GM21529 (cell line): ENCODE measurements around the gene PDE9A.
"Not testable (repeated sequence)": the region's sequence is repeated elsewhere in the genome, so short reads cannot be mapped to it uniquely, and the experiment has no call there.

ENCODE experiments used
- ATAC-seq: cut with Tn5 transposase; IDR thresholded peaks from one replicate; pipeline ENCODE4 v1.9.1; 2021; ENCODE audit not compliant: unreplicated experiment

The PDE9A gene

DNA sequence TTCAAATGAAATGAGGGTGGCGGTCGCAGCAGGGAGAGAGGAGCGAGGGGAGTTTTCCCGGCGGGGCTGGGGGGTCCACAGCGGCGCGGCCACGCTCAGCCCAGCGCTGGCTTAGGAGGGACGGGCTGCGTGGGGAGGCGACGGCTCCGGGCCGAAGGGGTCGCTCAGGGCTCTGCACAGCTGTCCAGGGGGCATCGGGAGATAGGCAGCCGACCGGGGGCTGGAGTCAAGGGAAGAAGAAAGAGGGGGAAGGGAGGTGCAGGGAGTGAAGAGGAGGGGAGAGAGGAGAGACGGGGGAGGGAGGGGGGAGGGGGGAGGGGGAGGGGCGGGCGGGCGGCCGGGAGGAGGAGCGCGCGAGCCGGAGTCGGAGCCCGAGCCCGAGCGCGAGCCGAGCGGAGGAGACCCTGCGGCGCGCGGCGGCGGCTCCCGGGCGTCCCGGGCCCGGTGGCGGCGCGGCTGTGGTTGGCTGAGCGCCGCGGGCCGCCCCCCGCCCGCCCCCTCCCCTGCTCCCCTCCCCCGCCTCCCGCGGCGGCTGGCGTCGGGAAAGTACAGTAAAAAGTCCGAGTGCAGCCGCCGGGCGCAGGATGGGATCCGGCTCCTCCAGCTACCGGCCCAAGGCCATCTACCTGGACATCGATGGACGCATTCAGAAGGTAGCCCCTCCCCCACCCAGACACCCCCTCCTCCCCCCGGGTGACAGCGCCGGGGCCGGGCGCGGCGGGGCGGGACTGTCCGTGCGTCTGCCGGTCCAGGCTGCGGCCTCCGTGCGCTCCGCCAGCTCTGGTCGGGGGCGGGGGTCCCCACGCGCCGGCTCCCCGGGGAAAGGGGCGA lies at the start of gene PDE9A:
PDE9A (plus strand) TSS at position 391 of the 831 bp plus-strand sequence; CDS start at position 585, 194 bp downstream.
- no peak for ATAC-seq

- ATAC-seq = no peak
Measured at GRCh38 chr21:42607102-42607501, 46.3 kb upstream of the PDE9A start.

DNA sequence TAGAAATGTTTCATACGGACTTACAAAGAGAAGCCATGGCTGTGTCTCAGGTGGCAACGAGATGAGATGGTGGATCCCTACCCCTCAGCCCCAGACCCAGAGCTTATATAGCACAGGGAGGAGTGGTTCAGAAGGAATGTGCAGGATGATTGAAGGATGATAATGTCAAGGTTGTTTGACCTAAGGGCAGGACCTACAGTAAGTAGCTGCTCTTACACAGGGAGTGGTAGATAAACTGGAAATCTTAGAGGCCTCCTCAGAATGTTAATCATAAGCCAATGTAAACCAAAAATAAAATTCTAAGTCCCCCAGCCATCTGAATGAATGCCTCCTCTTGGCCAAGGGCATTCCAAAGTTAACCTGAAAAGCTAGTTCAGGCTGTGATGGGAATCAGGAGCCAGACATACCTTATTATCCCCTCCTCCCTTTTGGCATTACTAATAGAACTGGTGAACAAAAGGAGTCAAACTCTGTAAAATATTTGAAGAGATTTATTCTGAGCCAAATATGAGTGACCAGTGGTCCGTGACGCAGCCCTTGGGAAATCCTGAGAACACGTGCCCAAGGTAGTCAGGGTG lies 45.8 kb upstream of the PDE9A start:
- no peak for ATAC-seq

DNA sequence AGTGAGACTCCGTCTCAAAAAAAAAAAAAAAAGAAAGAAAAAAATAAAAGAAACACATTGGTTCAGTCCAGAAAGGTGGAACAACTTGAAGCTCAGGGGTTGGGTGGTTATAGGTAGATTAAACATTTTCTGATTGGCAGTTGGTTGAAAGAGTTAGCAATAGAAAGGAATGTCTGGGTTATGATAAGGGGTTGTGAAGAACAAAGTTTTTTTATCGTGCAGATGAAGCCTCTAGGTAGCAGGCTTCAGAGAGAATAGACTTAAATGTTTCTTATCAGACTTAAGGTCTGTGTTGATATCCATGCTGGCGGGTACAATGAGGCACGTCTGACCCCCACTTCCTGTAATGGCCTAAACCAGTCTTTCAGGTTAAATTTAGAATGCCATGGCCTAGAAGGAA lies 45.0 kb upstream of the PDE9A start:
- no peak for ATAC-seq

DNA sequence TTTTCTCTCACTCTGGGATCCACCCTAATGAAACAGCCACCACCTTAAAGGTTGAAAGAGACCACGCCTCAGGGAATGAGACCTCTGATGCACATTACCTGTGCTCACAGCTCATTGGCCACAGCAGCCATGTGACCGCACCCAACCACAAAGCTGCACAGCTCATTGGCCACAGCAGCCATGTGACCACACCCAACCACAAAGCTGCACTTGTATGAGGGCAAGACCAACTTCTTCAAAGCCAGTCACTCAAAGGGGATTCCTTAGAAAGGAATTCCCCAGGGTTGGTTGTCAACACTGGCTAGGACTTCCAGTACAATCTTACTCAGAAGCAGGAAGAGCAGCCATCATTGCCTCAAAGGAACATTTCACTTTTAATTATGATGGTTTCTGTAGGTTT lies 43.6 kb upstream of the PDE9A start:
- ATAC-seq = no peak

- ATAC-seq = no peak
Measured at GRCh38 chr21:42611852-42612251, 41.6 kb upstream of the PDE9A start.

- ATAC-seq = no peak
Measured at GRCh38 chr21:42612390-42612789, 41.0 kb upstream of the PDE9A start.

DNA sequence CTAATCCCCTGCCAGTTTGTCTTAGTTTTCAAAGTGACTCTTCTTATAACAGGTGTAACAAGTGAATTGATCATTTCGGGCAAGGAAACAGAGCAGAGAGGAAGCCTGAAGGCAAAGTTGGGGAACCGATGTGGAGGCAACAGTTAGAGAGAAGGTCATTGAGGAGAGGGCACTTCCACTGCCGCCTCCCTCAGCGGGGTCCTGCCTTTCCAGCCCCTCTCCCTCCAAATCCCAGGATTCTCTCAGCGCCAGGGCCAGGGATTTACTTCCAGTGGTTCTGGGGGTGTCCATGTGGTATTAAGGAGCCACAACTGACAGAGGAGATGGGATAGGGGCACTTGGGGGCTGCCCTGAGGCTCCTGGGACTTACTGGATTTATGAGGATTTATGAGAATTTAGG lies 39.7 kb upstream of the PDE9A start:
- no peak for ATAC-seq

DNA sequence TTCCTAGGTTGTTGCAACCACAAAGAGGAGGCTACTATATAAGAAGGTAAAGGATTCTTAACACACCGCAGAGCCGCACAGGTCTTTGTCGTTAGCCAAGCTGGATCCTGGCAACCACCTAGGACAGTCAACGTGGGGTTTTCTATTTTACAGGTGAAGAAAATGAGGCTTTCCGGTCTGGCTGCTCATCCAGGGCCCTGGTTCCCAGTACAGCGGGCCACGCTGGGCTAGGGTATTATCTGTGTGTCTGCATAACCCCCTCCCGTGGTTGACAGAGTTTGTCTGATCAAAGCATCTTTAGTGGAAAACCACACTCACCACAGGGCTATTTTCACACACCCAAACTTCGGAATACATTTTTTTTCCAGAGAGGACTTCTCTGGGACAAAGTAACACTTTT lies 39.0 kb upstream of the PDE9A start:
- ATAC-seq = no peak

- ATAC-seq = no peak
Measured at GRCh38 chr21:42614811-42615351, 38.5 kb upstream of the PDE9A start.

- not testable (repeated sequence) for ATAC-seq
Measured at GRCh38 chr21:42615377-42615776, 38.0 kb upstream of the PDE9A start.

DNA sequence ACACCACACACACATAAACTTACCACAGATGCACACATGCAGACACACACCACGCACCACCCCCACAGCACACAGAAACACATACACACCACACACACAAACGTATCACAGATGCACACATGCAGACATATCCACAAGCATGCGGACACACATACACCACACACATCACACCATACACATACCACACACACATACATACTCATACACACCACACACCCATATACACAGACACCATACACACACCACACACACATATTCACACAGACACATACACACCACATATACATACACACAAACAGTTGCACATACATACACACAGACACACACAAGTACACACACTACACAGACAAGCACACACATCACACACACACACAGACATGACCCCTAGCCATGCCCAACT lies 37.5 kb upstream of the PDE9A start:
- ATAC-seq = no peak

DNA sequence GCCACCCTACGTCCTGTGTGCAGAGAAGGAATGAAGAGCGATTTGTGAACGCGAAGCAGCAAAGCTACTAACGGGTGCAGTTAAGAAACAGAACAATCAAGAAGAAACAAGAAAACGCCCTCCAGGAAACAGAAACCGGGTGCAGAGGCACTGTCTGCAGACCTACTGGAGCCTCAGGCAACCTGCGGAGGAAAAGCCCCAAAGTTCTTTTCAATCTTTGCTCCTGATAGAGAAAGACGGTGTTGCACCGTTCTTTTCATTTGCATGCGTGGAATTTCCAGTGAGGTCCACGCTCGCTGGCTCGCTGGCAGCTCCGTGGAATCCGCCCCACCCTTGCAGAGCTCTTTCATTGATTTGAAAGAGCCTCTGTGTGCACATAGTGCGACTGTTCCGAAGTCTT lies 37.0 kb upstream of the PDE9A start:
- ATAC-seq = no peak

GRCh38 chr21:42616941-42617340 lies 36.5 kb upstream of the PDE9A start:
- no peak for ATAC-seq

- ATAC-seq = no peak
Measured at GRCh38 chr21:42617486-42617885, 35.9 kb upstream of the PDE9A start.

DNA sequence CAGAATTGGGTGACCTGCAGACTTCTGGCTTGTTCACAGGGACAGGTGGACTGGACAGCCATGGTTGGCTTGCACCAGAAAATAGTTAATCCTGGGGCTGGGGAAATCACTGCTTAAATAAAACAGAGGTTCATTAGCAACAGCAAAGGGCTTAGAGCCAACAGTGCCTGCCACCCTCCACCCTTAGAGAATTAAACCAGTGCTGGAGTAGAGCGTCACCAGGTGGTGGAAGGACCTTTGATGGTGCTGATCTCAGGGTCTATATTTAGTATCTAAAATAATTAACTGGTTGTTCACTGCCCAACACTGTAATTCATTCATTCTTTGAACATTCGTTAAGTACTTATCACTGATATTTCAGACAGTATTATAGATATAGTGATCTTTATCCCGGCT lies 34.7 kb upstream of the PDE9A start:
- no peak for ATAC-seq

- ATAC-seq = no peak
Measured at GRCh38 chr21:42619166-42619565, 34.3 kb upstream of the PDE9A start.

DNA sequence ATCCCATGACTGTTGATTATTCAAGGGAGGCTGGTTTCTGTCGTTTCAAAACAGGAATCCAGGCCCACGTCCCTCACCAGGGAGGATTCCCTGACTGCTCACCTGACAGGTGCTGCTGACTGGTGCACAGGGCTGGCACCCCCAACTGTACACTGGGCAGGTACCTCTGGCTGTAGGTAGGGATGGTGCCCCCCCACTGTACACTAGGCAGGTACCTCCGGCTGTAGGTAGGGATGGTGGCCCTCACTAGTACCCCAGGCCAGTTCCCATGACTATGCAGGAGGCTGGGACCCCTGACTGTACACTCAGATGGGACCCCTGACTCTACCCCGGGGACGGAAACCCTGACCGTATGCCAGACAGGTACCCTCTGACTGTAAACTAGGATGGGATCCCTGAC lies 33.6 kb upstream of the PDE9A start:
- no peak for ATAC-seq

- ATAC-seq = no peak
Measured at GRCh38 chr21:42621166-42621818, 32.1 kb upstream of the PDE9A start.

- ATAC-seq = no peak
Measured at GRCh38 chr21:42621819-42622177, 31.6 kb upstream of the PDE9A start.

- ATAC-seq = no peak
Measured at GRCh38 chr21:42622284-42622683, 31.1 kb upstream of the PDE9A start.

DNA sequence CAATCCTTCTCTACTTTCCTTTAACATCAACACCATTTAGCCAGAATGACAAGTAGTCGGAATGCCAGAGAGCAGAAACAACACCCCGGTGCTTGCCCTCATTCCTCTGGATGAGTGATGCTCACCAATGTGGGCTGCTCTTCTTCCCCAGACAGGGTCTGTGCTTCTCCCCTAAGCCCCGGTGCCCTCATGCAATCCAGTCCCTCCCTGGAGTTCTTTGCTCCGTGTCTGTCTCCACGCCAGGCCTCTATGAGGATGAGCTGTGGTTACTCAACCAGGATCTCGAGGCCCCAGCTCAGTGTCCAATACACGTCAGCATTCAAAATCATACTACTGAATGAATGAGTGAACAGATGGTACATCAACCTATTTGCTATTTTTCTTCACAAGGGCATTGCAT lies 29.7 kb upstream of the PDE9A start:
- no peak for ATAC-seq
